Peyer's patch (tissue), 4 donors: ENCODE data around the gene PGAP1.

Experiments used
- CTCF ChIP-seq, 6 experiments: fragments of 450-650 bp in 4 of 6; fragments of 200-600 bp in 2 of 6; sonication (generic) in 1 of 6; IDR thresholded peaks; one replicate each; pipeline ENCODE4 v1.5.1; 2017 to 2019; ENCODE audit warnings: antibody characterized with exemption in 6 of 6, mild to moderate bottlenecking in 3 of 6, moderate library complexity in 1 of 6
- POLR2A ChIP-seq, 2 donors: fragments of 450-650 bp; IDR thresholded peaks; one replicate each; pipeline ENCODE4 v1.5.1; 2017; ENCODE audit warnings: antibody characterized with exemption in 2 of 2, mild to moderate bottlenecking in 2 of 2, moderate library complexity in 2 of 2

GRCh38 chr2:196954001-196954400 is 27.5 kb upstream of the PGAP1 start:
- no peak for TF ChIP-seq CTCF (IDR thresholded peaks at IDR 0.05)
- no peak for TF ChIP-seq POLR2A (IDR thresholded peaks at IDR 0.05)
